Effector CD8-positive, alpha-beta T cell (primary cell): ENCODE measurements around the gene RINT1.

ENCODE experiments used
- DNase-seq: peaks from one replicate; lab custom pipeline; 2025; lab: John Stamatoyannopoulos, UW

The RINT1 gene

DNA sequence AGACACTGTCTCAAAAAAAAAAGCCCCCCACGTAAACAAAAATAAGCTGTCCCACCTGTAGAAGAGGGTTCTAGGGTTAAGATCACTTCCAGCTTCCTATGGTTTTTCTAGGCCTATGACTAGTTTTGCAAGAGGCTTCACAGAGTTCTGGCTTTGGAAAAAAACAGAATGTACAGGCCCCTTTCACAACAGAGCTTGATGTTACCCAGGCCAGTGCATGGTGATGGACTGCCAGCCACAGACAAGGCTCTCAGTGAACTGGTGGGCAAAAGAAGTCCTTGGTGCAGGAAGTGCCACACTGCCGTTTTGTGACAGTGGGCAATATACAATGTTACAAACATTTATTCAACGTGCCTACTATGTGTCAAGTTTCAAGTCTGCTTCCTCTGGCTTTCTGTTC, 67.5 kb downstream of the RINT1 start:
- DNase-seq: no peak

DNA sequence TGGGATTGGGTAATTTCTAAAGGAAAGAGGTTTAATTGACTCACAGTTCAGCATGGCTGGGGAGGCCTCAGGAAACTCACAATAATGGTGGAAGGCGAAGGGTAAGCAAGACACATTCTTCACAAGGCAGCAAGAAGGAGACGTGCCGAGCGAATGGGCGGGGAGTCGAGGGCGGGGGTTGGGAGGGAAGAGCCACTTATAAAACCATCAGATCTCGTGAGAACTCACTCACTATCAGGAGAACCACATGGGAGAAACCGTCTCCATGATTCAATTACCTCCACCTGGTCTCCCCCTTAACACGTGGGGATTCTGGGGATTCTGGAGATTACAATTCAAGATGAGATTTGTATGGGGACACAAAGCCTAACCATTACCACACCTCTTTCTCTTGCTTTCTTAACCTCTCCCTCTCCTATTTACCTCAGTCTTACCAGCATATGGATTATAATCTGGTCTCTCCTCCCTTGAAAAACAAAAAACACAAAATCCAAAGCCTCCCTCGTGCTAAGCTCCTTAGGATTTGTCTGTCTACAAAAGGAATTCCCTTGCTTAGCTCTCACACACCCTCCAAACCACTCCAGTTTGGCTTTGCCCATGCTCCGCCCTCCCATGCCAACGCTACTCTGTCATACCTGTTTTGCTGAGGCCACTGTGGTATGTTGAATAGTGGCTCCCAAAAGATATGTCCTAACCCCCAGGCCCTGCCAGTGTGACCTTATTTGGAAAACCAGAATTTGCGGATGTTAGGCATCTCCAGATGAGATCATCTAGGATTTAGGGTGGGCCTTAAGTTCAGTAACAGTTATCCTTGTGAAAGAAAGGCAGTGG, 68.9 kb downstream of the RINT1 start:
- DNase-seq: no peak

DNA sequence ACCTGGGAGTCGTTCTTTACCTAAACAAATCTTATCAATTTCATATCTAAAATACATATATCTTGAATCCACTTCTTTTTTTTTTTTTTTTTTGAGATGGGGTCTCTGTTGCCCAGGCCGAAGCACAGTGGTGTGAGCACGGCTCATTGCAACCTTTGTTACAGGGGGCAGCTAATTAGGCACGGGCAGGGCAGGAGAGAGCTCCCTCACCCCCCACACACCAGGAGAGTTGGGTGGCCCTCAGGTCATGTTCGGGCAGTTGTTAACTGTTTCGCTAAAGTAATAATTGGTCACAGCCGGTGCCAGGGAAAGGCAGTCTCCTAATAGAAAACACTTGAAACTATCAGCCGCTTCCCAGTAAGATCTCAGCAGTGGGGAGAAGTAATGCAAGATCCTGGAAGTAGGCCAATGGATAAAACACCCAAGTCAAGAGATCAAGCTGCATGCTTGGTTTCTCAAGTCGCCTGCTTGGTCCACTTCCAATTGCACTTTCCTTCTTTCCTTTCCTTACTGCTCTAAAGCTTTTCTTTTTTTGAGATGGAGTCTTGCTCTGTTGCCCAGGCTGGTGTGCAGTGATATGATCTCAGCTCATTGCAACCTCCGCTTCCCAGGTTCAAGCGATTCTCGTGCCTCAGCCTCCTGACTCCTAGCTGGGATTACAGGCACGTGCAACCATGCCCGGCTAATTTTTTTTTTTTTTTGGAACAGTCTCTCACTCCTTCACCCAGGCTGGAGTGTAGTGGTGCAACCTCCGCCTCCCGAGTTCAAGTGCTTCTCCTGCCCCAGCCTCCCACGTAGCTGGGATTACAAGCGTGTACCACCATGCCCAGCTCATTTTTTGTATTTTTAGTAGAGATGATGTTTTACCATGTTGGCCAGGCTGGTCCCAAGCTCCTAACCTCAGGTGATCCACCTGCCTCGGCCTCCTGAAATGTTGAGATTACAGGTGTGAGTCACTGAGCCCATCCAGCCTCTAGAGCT, 70.6 kb downstream of the RINT1 start:
- no peak for DNase-seq

DNA sequence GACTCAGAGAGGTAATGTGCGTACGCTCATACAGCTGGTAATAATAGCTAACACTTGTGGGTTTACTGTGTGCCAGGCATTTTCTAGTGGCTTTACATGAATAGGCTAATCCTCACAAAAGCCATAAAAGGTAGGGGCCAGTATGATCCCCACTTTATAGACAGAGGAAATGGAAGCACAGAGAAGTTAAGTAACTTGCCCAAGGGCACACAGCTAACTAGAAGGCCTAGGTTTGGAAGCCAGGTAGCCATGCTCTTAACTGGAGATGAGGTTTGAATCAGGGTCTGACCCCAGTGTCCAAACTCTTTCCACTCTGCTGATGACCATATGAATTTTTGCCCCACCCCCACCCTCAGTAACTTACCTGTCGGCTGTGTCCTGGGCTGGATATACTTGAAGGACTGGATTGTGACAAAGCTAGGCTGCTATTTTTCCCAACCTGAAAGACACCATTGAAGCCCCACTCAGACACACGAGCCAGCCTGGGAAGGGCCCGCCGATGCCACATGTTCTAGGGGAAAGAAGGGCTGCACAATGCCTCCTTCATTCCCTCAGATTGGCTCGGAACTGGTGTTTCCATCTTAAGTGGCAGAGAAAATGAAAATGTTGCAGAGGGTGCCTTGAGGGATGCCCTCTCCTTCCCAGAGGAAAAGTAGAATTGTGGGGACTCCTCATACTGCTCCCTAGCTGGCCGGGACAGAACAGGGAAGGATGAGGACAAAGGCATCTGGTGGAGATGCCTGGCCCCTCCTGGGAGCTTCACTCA, 78.3 kb downstream of the RINT1 start:
- DNase-seq: no peak

DNA sequence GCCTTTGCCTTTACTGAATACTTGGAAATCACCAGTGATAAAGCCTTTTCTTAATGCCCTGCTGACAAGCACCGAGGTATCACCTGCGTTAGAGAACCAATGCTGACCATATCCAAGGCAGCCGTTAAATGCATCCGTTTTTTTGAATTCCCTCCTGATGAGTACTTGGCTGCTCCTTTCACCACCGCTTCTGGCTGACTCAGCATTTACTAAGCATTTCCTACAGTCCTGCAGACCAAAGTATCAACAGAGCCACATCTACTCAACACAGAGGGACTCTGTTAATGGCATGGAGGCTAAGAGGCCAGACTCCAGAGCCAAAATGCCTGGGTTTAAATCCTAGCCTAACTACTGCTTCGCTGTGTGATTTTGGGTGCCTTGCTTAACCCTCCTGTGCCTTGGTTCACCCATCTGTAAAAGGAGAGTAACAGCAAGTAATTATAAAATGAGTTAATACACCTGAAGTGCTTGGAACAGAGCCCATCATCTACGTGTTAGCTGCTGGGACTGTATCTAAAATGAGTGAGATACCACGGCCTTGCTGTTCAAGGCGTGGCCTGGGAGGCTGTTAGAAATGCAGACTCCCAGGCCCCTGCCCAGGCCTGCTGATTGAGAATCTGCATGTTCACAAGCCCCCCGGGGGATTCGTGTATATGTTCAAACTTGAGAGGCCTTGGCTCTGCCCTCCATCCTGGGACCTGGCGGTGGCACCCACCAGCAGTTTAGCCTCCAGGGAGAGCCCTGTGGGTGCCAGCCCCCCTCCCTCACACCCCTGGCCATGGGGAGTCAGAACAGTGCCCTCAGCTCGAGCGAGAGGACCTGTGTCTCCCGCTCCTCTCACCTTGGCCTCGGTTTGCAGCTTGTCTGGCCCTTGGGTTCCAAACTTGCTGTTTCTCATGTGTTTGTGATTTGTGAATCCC, 80.1 kb downstream of the RINT1 start:
- DNase-seq: no peak

DNA sequence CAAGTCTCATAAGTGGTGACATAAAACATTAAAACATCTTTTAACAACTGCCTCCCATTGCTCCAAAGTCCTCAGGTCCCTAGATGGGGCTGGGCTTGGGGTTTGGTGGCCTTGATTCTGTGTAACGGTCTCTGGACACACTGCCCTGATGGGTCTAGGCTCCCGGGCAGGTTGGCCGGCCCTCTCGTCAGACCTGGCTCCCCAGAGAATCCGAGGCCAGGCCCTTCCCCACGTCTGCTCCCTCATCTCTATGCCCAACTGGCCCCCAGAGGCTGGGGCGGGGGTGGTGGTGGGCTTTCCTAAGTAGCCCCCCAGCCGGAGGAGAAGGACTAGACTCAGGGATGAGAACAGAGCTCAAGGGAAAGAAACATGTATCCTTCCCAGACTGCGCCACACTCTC, 80.8 kb downstream of the RINT1 start:
- DNase-seq: no peak

DNA sequence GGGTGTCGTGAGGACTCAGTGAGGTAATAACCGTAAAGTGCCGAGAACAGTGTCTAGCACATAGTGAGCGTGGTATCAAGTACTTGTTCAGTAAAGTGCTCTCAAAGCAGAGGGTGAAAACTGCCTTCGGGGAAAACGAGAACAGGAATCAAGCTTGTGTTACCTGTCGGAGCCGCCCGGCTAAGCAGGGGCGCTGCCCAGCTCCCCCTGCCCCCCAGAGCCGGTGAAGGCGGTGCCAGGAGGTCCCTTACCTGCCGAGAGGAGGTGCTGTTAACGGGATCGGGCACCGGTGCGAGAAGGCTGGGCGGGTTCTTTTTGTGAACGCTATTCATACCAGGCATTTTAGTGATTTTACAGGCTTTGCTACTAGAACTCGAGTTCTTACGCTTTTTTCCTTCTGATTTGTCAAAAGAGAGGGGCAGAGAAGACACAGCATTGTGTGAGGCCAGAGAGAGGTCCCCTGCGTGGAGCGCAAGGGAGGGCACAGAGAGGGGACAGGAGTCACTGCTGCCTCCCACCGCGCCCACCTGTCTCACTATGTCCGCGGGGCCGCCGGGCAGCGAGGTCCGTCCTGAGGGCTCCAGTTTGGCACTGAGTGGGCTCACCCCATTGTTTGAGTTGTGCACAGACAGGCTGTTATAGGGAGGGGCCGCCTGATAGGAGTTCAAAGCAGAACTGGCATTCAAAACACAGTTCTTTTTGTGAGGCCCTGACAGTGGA, 81.8 kb downstream of the RINT1 start:
- DNase-seq: no peak

DNA sequence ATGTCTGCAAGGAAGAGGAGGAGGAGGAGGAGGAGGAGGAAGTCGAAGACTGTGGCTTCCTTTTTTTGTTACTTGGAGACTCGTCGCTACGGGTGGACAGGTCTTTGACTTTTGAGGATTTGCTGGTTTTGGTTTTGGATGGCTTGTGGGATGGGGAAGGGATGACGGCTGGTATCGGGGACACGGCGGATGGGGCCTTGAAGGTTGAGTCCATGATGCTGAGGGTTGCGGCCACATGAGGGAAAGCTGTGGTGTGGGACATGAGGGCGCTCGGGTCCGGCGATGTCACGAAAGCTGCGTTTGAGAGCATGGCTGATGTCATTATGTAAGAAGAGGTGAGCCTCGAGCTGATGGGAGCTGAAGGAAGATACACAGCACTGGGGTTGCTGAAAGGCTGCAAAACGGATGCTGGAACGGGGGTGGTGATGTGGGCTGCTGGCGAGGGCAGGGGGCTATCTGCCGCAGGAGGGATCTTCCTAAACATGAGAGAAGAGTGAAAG, 82.4 kb downstream of the RINT1 start:
- DNase-seq: no peak
